Hepatocyte (in vitro differentiated cells): ENCODE results near the gene KLHL36.

Experiments used
- EZH2 ChIP-seq: fragments of 200-600 bp; sonication (generic); IDR thresholded peaks from 2 replicates; pipeline ENCODE4 v1.6.1; 2016; ENCODE audit warnings: antibody characterized with exemption, mild to moderate bottlenecking, borderline replicate concordance
- TF ChIP-seq, protein P1 (sequence below): fragments of 200-600 bp; sonication (generic); IDR thresholded peaks from 2 replicates; pipeline ENCODE4 v1.5.1; 2016; ENCODE audit warnings: antibody characterized with exemption, mild to moderate bottlenecking; ENCODE audit not compliant: poor library complexity

GRCh38 chr16:84657229-84657837 lies 9.0 kb downstream of the KLHL36 start:
- TF ChIP-seq, protein P1, sequence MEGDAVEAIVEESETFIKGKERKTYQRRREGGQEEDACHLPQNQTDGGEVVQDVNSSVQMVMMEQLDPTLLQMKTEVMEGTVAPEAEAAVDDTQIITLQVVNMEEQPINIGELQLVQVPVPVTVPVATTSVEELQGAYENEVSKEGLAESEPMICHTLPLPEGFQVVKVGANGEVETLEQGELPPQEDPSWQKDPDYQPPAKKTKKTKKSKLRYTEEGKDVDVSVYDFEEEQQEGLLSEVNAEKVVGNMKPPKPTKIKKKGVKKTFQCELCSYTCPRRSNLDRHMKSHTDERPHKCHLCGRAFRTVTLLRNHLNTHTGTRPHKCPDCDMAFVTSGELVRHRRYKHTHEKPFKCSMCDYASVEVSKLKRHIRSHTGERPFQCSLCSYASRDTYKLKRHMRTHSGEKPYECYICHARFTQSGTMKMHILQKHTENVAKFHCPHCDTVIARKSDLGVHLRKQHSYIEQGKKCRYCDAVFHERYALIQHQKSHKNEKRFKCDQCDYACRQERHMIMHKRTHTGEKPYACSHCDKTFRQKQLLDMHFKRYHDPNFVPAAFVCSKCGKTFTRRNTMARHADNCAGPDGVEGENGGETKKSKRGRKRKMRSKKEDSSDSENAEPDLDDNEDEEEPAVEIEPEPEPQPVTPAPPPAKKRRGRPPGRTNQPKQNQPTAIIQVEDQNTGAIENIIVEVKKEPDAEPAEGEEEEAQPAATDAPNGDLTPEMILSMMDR: no peak
- no peak for TF ChIP-seq EZH2
